HG03457 (cell line): ENCODE results near the gene FILIP1.
"Not testable (repeated sequence)": the region's sequence is repeated elsewhere in the genome, so short reads cannot be mapped to it uniquely, and the experiment has no call there.

Experiments used
- ATAC-seq: cut with Tn5 transposase; IDR thresholded peaks from one replicate; pipeline ENCODE4 v1.9.1; 2021; ENCODE audit warnings: moderate number of reproducible peaks; ENCODE audit not compliant: unreplicated experiment

The FILIP1 gene

GRCh38 chr6:75421316-75422023, 72.1 kb downstream of the FILIP1 start:
- no peak for ATAC-seq

- no peak for ATAC-seq
Measured at GRCh38 chr6:75419980-75420379, 73.6 kb downstream of the FILIP1 start.

GRCh38 chr6:75419416-75419815, 74.2 kb downstream of the FILIP1 start:
- ATAC-seq: no peak

- ATAC-seq: peak; percentile 94
Measured at GRCh38 chr6:75418233-75418632, 75.4 kb downstream of the FILIP1 start.

- no peak for ATAC-seq
Measured at GRCh38 chr6:75416443-75416842, 77.2 kb downstream of the FILIP1 start.

- ATAC-seq: no peak
Measured at GRCh38 chr6:75415804-75416203, 77.8 kb downstream of the FILIP1 start.

GRCh38 chr6:75414445-75415021, 79.1 kb downstream of the FILIP1 start:
- ATAC-seq: no peak

- no peak for ATAC-seq
Measured at GRCh38 chr6:75412969-75413662, 80.5 kb downstream of the FILIP1 start.

GRCh38 chr6:75410564-75410963, 83.0 kb downstream of the FILIP1 start:
- ATAC-seq: not testable (repeated sequence)

- no peak for ATAC-seq
Measured at GRCh38 chr6:75409928-75410327, 83.7 kb downstream of the FILIP1 start.

- no peak for ATAC-seq
Measured at GRCh38 chr6:75409286-75409685, 84.3 kb downstream of the FILIP1 start.

- no peak for ATAC-seq
Measured at GRCh38 chr6:75403563-75404080, 90.0 kb downstream of the FILIP1 start.

GRCh38 chr6:75402296-75402695, 91.3 kb downstream of the FILIP1 start:
- no peak for ATAC-seq

GRCh38 chr6:75397656-75398465, 95.7 kb downstream of the FILIP1 start:
- no peak for ATAC-seq

GRCh38 chr6:75397171-75397570, 96.4 kb downstream of the FILIP1 start:
- ATAC-seq: no peak

- ATAC-seq: no peak
Measured at GRCh38 chr6:75396005-75396800, 97.4 kb downstream of the FILIP1 start.

- ATAC-seq: no peak
Measured at GRCh38 chr6:75393806-75394205, 99.8 kb downstream of the FILIP1 start.

- ATAC-seq: no peak
Measured at GRCh38 chr6:75391276-75391675, 102.3 kb downstream of the FILIP1 start.

GRCh38 chr6:75386050-75386770, 107.4 kb downstream of the FILIP1 start:
- no peak for ATAC-seq

- no peak for ATAC-seq
Measured at GRCh38 chr6:75384116-75384515, 109.5 kb downstream of the FILIP1 start.
